LHCN-M2 (cell line): ENCODE data around the gene APCDD1. TPM values are rescaled to one million over a fixed set of nuclear protein-coding genes. Genes with fewer than 3 reads are reported as not detected.
"Not testable (repeated sequence)": the region's sequence is repeated elsewhere in the genome, so short reads cannot be mapped to it uniquely, and the experiment has no call there.

Experiments used
- DNase-seq: peaks from one replicate; pipeline ENCODE4 v3.0.0-alpha.2; 2012; ENCODE audit warnings: low read depth
- total RNA-seq: library from RNA; depleted of rRNA; stranded (reverse); fragments of >200 nt; gene quantifications from 2 replicates; pipeline ENCODE4 v1.2.3, GENCODE V29; 2014

APCDD1 gene
- total RNA-seq, 1 experiment from 2014 or later = 8.2 TPM

GRCh38 chr18:10462597-10462996 lies 8.2 kb downstream of the APCDD1 start:
- no peak for DNase-seq

GRCh38 chr18:10463096-10463495 lies 8.7 kb downstream of the APCDD1 start:
- no peak for DNase-seq

- DNase-seq = no peak
Measured at GRCh38 chr18:10463741-10464140, 9.3 kb downstream of the APCDD1 start.

GRCh38 chr18:10464161-10464648 lies 9.8 kb downstream of the APCDD1 start:
- DNase-seq = not testable (repeated sequence)

- DNase-seq = no peak
Measured at GRCh38 chr18:10465174-10465939, 10.9 kb downstream of the APCDD1 start.

- DNase-seq = no peak
Measured at GRCh38 chr18:10470429-10470828, 16.0 kb downstream of the APCDD1 start.

- no peak for DNase-seq
Measured at GRCh38 chr18:10471574-10471973, 17.1 kb downstream of the APCDD1 start.

- DNase-seq = no peak
Measured at GRCh38 chr18:10473132-10473531, 18.7 kb downstream of the APCDD1 start.

- DNase-seq = no peak
Measured at GRCh38 chr18:10474309-10474708, 19.9 kb downstream of the APCDD1 start.

GRCh38 chr18:10475276-10475653 lies 20.8 kb downstream of the APCDD1 start:
- no peak for DNase-seq

GRCh38 chr18:10475654-10476291 lies 21.3 kb downstream of the APCDD1 start:
- DNase-seq = no peak

- DNase-seq = no peak
Measured at GRCh38 chr18:10476338-10476791, 21.9 kb downstream of the APCDD1 start.

GRCh38 chr18:10477121-10477862 lies 22.9 kb downstream of the APCDD1 start:
- DNase-seq = no peak

- DNase-seq = no peak
Measured at GRCh38 chr18:10477863-10478260, 23.4 kb downstream of the APCDD1 start.

GRCh38 chr18:10481831-10482230 lies 27.4 kb downstream of the APCDD1 start:
- DNase-seq = no peak

GRCh38 chr18:10482363-10482984 lies 28.0 kb downstream of the APCDD1 start:
- no peak for DNase-seq

- no peak for DNase-seq
Measured at GRCh38 chr18:10482985-10483949, 28.8 kb downstream of the APCDD1 start.

GRCh38 chr18:10485475-10485874 lies 31.0 kb downstream of the APCDD1 start:
- no peak for DNase-seq

- no peak for DNase-seq
Measured at GRCh38 chr18:10486362-10486761, 31.9 kb downstream of the APCDD1 start.

GRCh38 chr18:10487154-10487553 lies 32.7 kb downstream of the APCDD1 start:
- no peak for DNase-seq

- no peak for DNase-seq
Measured at GRCh38 chr18:10488017-10488416, 33.6 kb downstream of the APCDD1 start.
